Endothelial cell of umbilical vein (primary cell): ENCODE data around the gene TNFAIP8L1. TPM values are rescaled to one million over a fixed set of nuclear protein-coding genes. Genes with fewer than 3 reads are reported as not detected.

Experiments used
- BruUV-seq: library from RNA; stranded (reverse); fragments of 400-500 nt; replicated peaks from 2 replicates; lab custom pipeline; 2021; lab: Mats Ljungman, UMichigan
- CTCF ChIA-PET: fragments of 300-600, 350-600 bp; sonication (Branson Sonifier 250); formaldehyde crosslinking; loops from one replicate; lab custom pipeline; 2021; ENCODE audit warnings: antibody characterized with exemption, inconsistent platforms; lab: Charles Lee
- POLR2A ChIA-PET: fragments of 300-600, 350-600 bp; sonication (Branson Sonifier 250); formaldehyde crosslinking; loops from one replicate; lab custom pipeline; 2021; ENCODE audit warnings: antibody characterized with exemption, inconsistent platforms; lab: Charles Lee
- DNase-seq: peaks from one replicate; pipeline ENCODE4 v3.0.0-alpha.2; 2011; ENCODE audit warnings: low read depth, low spot score
- FAIRE-seq: peaks from 2 replicates; lab custom pipeline; 2011; peaks lifted over from hg19 to GRCh38; lab: Jason Lieb, UNC
- H2AFZ ChIP-seq: 2 replicates; pipeline ENCODE4 v1.6.0; 2012; ENCODE audit warnings: low read depth, low read length, control low read depth, inconsistent platforms
- H3K27ac ChIP-seq: 2 replicates; pipeline ENCODE4 v1.5.1; 2011; ENCODE audit warnings: low read depth, mild to moderate bottlenecking, control low read depth, low read length, moderate library complexity; ENCODE audit not compliant: insufficient read depth
- H3K27me3 ChIP-seq, 2 experiments: 2 replicates each; pipeline versions ENCODE4 v1.6.0 to v1.6.1; 2011; ENCODE audit warnings: low read length in 2 of 2, mixed read lengths in 1 of 2; ENCODE audit not compliant: control insufficient read depth in 2 of 2, insufficient read depth in 2 of 2
- H3K36me3 ChIP-seq, 2 experiments: 2 replicates in 1 of 2; 3 replicates in 1 of 2; pipeline ENCODE4 v1.5.1; 2011; ENCODE audit warnings: low read length in 2 of 2, mild to moderate bottlenecking in 1 of 2, moderate library complexity in 1 of 2; ENCODE audit not compliant: control insufficient read depth in 2 of 2, insufficient read depth in 2 of 2; ENCODE audit errors: extremely low read depth in 1 of 2
- H3K4me1 ChIP-seq: 3 replicates; pipeline ENCODE4 v1.5.1; 2011; ENCODE audit warnings: mild to moderate bottlenecking, low read length; ENCODE audit not compliant: control insufficient read depth, insufficient read depth; ENCODE audit errors: extremely low read depth
- H3K4me2 ChIP-seq: 2 replicates; pipeline ENCODE4 v1.6.1; 2011; ENCODE audit warnings: low read length, control low read depth, mixed read lengths; ENCODE audit not compliant: insufficient read depth
- H3K4me3 ChIP-seq, 3 experiments: fragments of 200-600 bp in 1 of 3; sonication (generic), shearing (Covaris generic) in 1 of 3; replicated peaks in 1 of 3; 2 replicates each; pipeline ENCODE4 v1.5.1; 2011 to 2016; ENCODE audit warnings: control low read depth in 3 of 3, low read length in 3 of 3, mild to moderate bottlenecking in 2 of 3, inconsistent platforms in 1 of 3, low read depth in 1 of 3, moderate library complexity in 1 of 3; ENCODE audit not compliant: insufficient read depth in 1 of 3
- H3K79me2 ChIP-seq: 2 replicates; pipeline ENCODE4 v1.6.0; 2012; ENCODE audit warnings: low read length, inconsistent platforms; ENCODE audit not compliant: control insufficient read depth, insufficient read depth
- H3K9ac ChIP-seq: replicated peaks from 2 replicates; pipeline ENCODE3; 2011; ENCODE audit warnings: low read length, control low read depth; ENCODE audit not compliant: insufficient read depth; ENCODE audit errors: extremely low read depth
- H3K9me1 ChIP-seq: replicated peaks from 3 replicates; pipeline ENCODE4 v1.6.0; 2011; ENCODE audit warnings: mild to moderate bottlenecking, low read length; ENCODE audit not compliant: control insufficient read depth, insufficient read depth; ENCODE audit errors: extremely low read depth
- H3K9me3 ChIP-seq: replicated peaks from 2 replicates; pipeline ENCODE4 v1.5.1; 2012; ENCODE audit warnings: low read length, inconsistent platforms; ENCODE audit not compliant: control insufficient read depth, insufficient read depth
- H4K20me1 ChIP-seq: replicated peaks from 2 replicates; pipeline ENCODE3; 2011; ENCODE audit warnings: mild to moderate bottlenecking, low read length; ENCODE audit not compliant: control insufficient read depth, insufficient read depth; ENCODE audit errors: extremely low read depth
- EZH2 ChIP-seq: IDR thresholded peaks from 2 replicates; pipeline ENCODE4 v1.6.1; 2012; ENCODE audit warnings: borderline replicate concordance, low read depth, mild to moderate bottlenecking, moderate library complexity, low read length, inconsistent platforms; ENCODE audit not compliant: severe bottlenecking
- FOS ChIP-seq: IDR thresholded peaks from 2 replicates; pipeline ENCODE4 v1.6.1; 2011; ENCODE audit warnings: mild to moderate bottlenecking, low read length, moderate library complexity, borderline replicate concordance; ENCODE audit not compliant: insufficient read depth
- GATA2 ChIP-seq: IDR thresholded peaks from 2 replicates; pipeline ENCODE4 v1.7.0; 2011; ENCODE audit warnings: low read depth, mild to moderate bottlenecking, moderate library complexity, mixed read lengths, low read length; ENCODE audit not compliant: insufficient read length, insufficient read depth
- JUN ChIP-seq: IDR thresholded peaks from 2 replicates; pipeline ENCODE4 v1.6.1; 2011; ENCODE audit warnings: borderline replicate concordance, low read depth; ENCODE audit not compliant: insufficient read length, insufficient read depth
- POLR2A ChIP-seq: IDR thresholded peaks from 2 replicates; pipeline ENCODE4 v1.6.1; 2012; ENCODE audit warnings: low read depth, mild to moderate bottlenecking, control low read depth, low read length
- POLR2AphosphoS5 ChIP-seq: IDR thresholded peaks from 2 replicates; pipeline ENCODE4 v1.6.1; 2012; ENCODE audit warnings: low read depth, mild to moderate bottlenecking, control low read depth, low read length, moderate library complexity; ENCODE audit not compliant: insufficient read depth
- dilution Hi-C: fragments of 300-500 bp; cut with MboI; formaldehyde crosslinking; loops from one replicate; pipeline ENCODE4 v1.15.0; 2019; ENCODE audit warnings: low sequenced_read_pairs; ENCODE audit not compliant: extremely low pct_ligation_motif_present
- intact Hi-C: fragments of 100-400 bp; cut with micrococcal nuclease; formaldehyde crosslinking; loops from one replicate; pipeline ENCODE4 v1.10.0; 2022
- polyA plus RNA-seq, 4 experiments: library from polyadenylated mRNA; depleted of rRNA in 3 of 4; stranded (reverse) in 3 of 4; unstranded in 1 of 4; fragments of >200 nt; gene quantifications; 2 replicates each; pipeline versions ENCODE4 v1.2.1 to v1.2.3, GENCODE V29; 2011 to 2012; ENCODE audit warnings: missing spikeins in 1 of 4
- total RNA-seq: library from RNA; stranded (reverse); gene quantifications from 2 replicates; pipeline ENCODE4 v1.2.3, GENCODE V29; 2021
- TF ChIP-seq, protein P1 (sequence below): IDR thresholded peaks from 2 replicates; pipeline ENCODE4 v1.6.1; 2011; ENCODE audit not compliant: insufficient read depth, insufficient read length
- TF ChIP-seq, protein P2 (sequence below), 2 donors: IDR thresholded peaks; 1 replicate in 1 of 2; 2 replicates in 1 of 2; pipeline ENCODE4 v1.5.1; 2011; ENCODE audit warnings: low read length in 2 of 2, mild to moderate bottlenecking in 2 of 2, moderate library complexity in 2 of 2, control low read depth in 1 of 2, inconsistent platforms in 1 of 2, low read depth in 1 of 2; ENCODE audit not compliant: insufficient read depth in 1 of 2; ENCODE audit errors: extremely low read depth in 1 of 2

Gene TNFAIP8L1
- total and polyA plus RNA-seq, 2 donors (not counting 3 experiments of a cell fraction or from before 2014, with no cell fraction given), result 40.0 to 56.1 TPM

DNA sequence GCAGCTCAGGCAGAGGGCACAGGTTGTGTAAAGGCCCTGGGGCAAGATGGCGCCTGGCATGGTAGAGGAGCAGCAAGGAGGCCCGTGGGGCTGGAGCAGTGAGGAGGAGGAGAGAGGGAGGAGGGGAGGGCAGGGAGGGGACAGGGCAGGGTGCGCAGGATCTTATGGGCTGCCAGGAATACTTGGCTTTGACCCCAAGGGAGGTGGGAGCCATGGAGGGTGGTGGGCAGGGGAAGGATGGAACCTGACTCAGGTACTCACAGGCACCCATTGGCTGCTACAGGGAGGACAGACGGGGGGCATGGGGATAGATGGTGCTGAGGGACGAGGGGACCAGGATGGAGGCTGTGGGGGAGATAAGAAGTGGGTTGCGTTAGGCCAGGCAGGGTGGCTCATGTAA, 3.3 kb downstream of the TNFAIP8L1 start:
- no peaks in the 10 kb centered on the region for H3K9me1 ChIP-seq
- no TSS peak for BruUV-seq
- TF ChIP-seq, protein P1, sequence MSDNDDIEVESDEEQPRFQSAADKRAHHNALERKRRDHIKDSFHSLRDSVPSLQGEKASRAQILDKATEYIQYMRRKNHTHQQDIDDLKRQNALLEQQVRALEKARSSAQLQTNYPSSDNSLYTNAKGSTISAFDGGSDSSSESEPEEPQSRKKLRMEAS, result no peak
- TF ChIP-seq JUN (no peak), GATA2 (no peak), POLR2AphosphoS5 (no peak), EZH2 (no peak), FOS (no peak), POLR2A (no peak)
- TF ChIP-seq, protein P2, sequence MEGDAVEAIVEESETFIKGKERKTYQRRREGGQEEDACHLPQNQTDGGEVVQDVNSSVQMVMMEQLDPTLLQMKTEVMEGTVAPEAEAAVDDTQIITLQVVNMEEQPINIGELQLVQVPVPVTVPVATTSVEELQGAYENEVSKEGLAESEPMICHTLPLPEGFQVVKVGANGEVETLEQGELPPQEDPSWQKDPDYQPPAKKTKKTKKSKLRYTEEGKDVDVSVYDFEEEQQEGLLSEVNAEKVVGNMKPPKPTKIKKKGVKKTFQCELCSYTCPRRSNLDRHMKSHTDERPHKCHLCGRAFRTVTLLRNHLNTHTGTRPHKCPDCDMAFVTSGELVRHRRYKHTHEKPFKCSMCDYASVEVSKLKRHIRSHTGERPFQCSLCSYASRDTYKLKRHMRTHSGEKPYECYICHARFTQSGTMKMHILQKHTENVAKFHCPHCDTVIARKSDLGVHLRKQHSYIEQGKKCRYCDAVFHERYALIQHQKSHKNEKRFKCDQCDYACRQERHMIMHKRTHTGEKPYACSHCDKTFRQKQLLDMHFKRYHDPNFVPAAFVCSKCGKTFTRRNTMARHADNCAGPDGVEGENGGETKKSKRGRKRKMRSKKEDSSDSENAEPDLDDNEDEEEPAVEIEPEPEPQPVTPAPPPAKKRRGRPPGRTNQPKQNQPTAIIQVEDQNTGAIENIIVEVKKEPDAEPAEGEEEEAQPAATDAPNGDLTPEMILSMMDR (IDR thresholded peaks at IDR 0.05; ENCODE audit: extremely low read depth in 1 of 2, insufficient read depth in 1 of 2, low read depth in 1 of 2, low read length in 2 of 2), result no peak
- H4K20me1 ChIP-seq, result no peaks in the 10 kb centered on the region
- dilution Hi-C loops, result no loop called here
- no peak overlapping the region for H2AFZ ChIP-seq
- FAIRE-seq, result no peak
- H3K4me2 ChIP-seq, result no peak overlapping the region
- no peak overlapping the region for H3K9ac ChIP-seq
- no peak overlapping the region for H3K4me3 ChIP-seq
- ChIA-PET POLR2A (no interaction called here), CTCF (no interaction called here)
- intact Hi-C loops, result no loop called here
- no peaks in the 10 kb centered on the region for H3K27me3 ChIP-seq
- H3K79me2 ChIP-seq, result peaks cover 48% of the 10 kb centered on the region
- H3K27ac ChIP-seq, result no peak overlapping the region
- peaks cover 0 to 11% of the 10 kb centered on the region in 2 experiments for H3K36me3 ChIP-seq
- DNase-seq, result no peak
- H3K9me3 ChIP-seq, result no peaks in the 10 kb centered on the region
- peaks cover 20% of the 10 kb centered on the region for H3K4me1 ChIP-seq
